T follicular helper cell (primary cell): ENCODE results near the gene MCM9.
"Not testable (repeated sequence)": the region's sequence is repeated elsewhere in the genome, so short reads cannot be mapped to it uniquely, and the experiment has no call there.

ENCODE experiments used
- DNase-seq: peaks from one replicate; pipeline ENCODE4 v3.0.0-alpha.2; 2020; ENCODE audit warnings: low read depth

The MCM9 gene

GRCh38 chr6:118768904-118769325 lies 166.0 kb downstream of the MCM9 start:
- no peak for DNase-seq

- no peak for DNase-seq
Measured at GRCh38 chr6:118768441-118768840, 166.5 kb downstream of the MCM9 start.

- not testable (repeated sequence) for DNase-seq
Measured at GRCh38 chr6:118765316-118765715, 169.6 kb downstream of the MCM9 start.

- DNase-seq, result no peak
Measured at GRCh38 chr6:118764766-118765165, 170.2 kb downstream of the MCM9 start.
